Measurements from ENCODE around the gene ASXL3. TPM values are rescaled to one million over a fixed set of nuclear protein-coding genes. Genes with fewer than 3 reads are reported as not detected.

The ASXL3 gene
- total RNA-seq, 2 experiments from 2014 or later = not detected

GRCh38 chr18:33711514-33711913, 133.5 kb downstream of the ASXL3 start:
- ATAC-seq (no peak), DNase-seq (no peak)
- ChIA-PET POLR2A (no interaction called here), CTCF (no interaction called here)
- Mint-ChIP-seq H3K36me3 (ENCODE audit: low read depth) (no peaks in the 10 kb centered on the region), H3K4me3 (no peak overlapping the region), H3K27me3 (ENCODE audit: low read depth) (no peaks in the 10 kb centered on the region), H3K4me1 (ENCODE audit: low read depth) (no peaks in the 10 kb centered on the region), H3K27ac (no peak overlapping the region), H3K9me3 (ENCODE audit: insufficient read depth) (peaks cover 5% of the 10 kb centered on the region)

- Mint-ChIP-seq H3K9me3 (ENCODE audit: insufficient read depth) (peaks cover 4% of the 10 kb centered on the region), H3K27me3 (ENCODE audit: low read depth) (no peaks in the 10 kb centered on the region), H3K36me3 (ENCODE audit: low read depth) (no peaks in the 10 kb centered on the region), H3K4me1 (ENCODE audit: low read depth) (no peaks in the 10 kb centered on the region), H3K4me3 (no peak overlapping the region), H3K27ac (no peak overlapping the region)
- ChIA-PET POLR2A (no interaction called here), CTCF (no interaction called here)
- ATAC-seq (no peak), DNase-seq (no peak)
Observed at GRCh38 chr18:33712719-33713118, 134.7 kb downstream of the ASXL3 start.

GRCh38 chr18:33716061-33716683, 138.2 kb downstream of the ASXL3 start:
- Mint-ChIP-seq H3K9me3 (ENCODE audit: insufficient read depth) (peaks cover 3% of the 10 kb centered on the region), H3K27me3 (ENCODE audit: low read depth) (no peaks in the 10 kb centered on the region), H3K4me1 (ENCODE audit: low read depth) (no peaks in the 10 kb centered on the region), H3K4me3 (no peak overlapping the region), H3K36me3 (ENCODE audit: low read depth) (no peaks in the 10 kb centered on the region), H3K27ac (no peak overlapping the region)
- CTCF ChIA-PET = no interaction called here
- POLR2A ChIA-PET = no interaction called here
- DNase-seq (no peak), ATAC-seq (no peak)

DNA sequence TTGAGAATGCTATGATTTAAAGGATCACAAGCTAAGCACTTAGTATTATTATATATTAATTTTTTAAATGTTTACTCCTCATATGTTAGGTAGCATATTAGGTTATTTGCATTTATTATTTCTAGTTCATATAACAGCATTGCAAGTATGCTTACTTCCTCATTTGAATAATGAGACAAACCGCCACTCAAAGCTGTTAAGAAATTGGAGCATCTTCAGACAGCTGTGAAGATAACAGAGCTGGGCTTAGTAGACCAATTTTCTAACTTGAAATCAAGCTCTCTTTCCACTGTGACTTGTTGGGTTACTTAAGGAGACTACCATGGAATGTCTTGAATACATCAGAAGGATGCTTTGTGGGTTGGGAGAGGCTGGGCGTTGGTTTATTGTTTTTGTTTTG, 139.3 kb downstream of the ASXL3 start:
- Mint-ChIP-seq H3K4me1 (ENCODE audit: low read depth) (no peaks in the 10 kb centered on the region), H3K27ac (no peak overlapping the region), H3K4me3 (no peak overlapping the region), H3K27me3 (ENCODE audit: low read depth) (no peaks in the 10 kb centered on the region), H3K9me3 (ENCODE audit: insufficient read depth) (peaks cover 3% of the 10 kb centered on the region), H3K36me3 (ENCODE audit: low read depth) (no peaks in the 10 kb centered on the region)
- POLR2A ChIA-PET = no interaction called here
- CTCF ChIA-PET = no interaction called here
- DNase-seq (no peak), ATAC-seq (no peak)

DNA sequence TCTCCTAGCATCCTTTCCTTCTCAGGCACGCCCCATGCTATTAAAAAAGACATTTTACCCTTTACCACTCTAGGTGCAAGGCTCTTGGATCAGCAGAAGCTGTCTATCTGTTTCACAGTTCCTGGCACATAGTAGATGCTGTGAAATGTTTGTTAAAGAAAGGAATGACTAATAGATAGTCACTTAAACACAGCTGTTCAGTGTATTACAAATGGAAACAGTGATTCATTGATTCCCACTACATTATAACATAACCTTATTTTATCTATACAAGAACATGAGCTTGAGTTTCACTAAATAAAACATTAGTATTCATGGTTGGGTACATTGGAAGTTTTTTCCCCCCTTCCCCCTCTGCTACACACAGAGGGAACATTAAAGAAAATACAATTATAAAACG, 142.1 kb downstream of the ASXL3 start:
- ChIA-PET POLR2A (no interaction called here), CTCF (no interaction called here)
- ATAC-seq (no peak), DNase-seq (no peak)
- Mint-ChIP-seq H3K4me1 (ENCODE audit: low read depth) (no peaks in the 10 kb centered on the region), H3K4me3 (no peak overlapping the region), H3K36me3 (ENCODE audit: low read depth) (no peaks in the 10 kb centered on the region), H3K9me3 (ENCODE audit: insufficient read depth) (peaks cover 3% of the 10 kb centered on the region), H3K27me3 (ENCODE audit: low read depth) (no peaks in the 10 kb centered on the region), H3K27ac (no peak overlapping the region)

GRCh38 chr18:33729556-33729955, 151.5 kb downstream of the ASXL3 start:
- H3K4me1 Mint-ChIP-seq (ENCODE audit: low read depth) = no peaks in the 10 kb centered on the region
- peaks cover 3% of the 10 kb centered on the region for H3K9me3 Mint-ChIP-seq (ENCODE audit: insufficient read depth)
- H3K27me3 Mint-ChIP-seq (ENCODE audit: low read depth) = no peaks in the 10 kb centered on the region
- ChIA-PET CTCF (no interaction called here), POLR2A (no interaction called here)
- no peak for ATAC-seq
- no peaks in the 10 kb centered on the region for H3K36me3 Mint-ChIP-seq (ENCODE audit: low read depth)
- no peak overlapping the region for H3K27ac Mint-ChIP-seq
- DNase-seq = no peak
- H3K4me3 Mint-ChIP-seq = no peak overlapping the region

- ATAC-seq (no peak), DNase-seq (no peak)
- H3K27me3 Mint-ChIP-seq (ENCODE audit: low read depth) = no peaks in the 10 kb centered on the region
- H3K27ac Mint-ChIP-seq = no peak overlapping the region
- H3K4me1 Mint-ChIP-seq (ENCODE audit: low read depth) = no peaks in the 10 kb centered on the region
- ChIA-PET CTCF (no interaction called here), POLR2A (no interaction called here)
- H3K36me3 Mint-ChIP-seq (ENCODE audit: low read depth) = no peaks in the 10 kb centered on the region
- no peak overlapping the region for H3K4me3 Mint-ChIP-seq
- peaks cover 3% of the 10 kb centered on the region for H3K9me3 Mint-ChIP-seq (ENCODE audit: insufficient read depth)
Observed at GRCh38 chr18:33733376-33733775, 155.4 kb downstream of the ASXL3 start.

DNA sequence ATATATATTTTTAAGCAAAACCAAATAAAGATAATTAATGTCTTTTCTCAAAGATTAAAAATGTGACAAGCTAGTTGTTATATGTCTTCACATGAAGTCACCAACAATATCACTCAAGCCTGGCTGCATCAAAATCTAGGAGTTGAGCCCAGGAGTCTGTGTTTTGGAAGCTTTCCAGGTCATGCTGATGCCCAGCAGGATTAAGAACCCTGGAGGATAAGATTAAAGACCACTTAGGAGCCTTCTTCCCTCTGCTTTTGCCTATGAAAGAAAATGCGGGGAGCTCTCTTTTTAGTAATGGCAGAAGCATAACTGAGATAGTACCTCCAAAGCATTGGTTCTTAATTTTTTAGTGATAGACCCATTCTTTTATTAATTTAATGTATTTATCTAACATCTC, 157.4 kb downstream of the ASXL3 start:
- ATAC-seq (no peak), DNase-seq (no peak)
- H3K4me3 Mint-ChIP-seq = no peak overlapping the region
- POLR2A ChIA-PET = no interaction called here
- CTCF ChIA-PET = no interaction called here
- H3K36me3 Mint-ChIP-seq (ENCODE audit: low read depth) = no peaks in the 10 kb centered on the region
- no peak overlapping the region for H3K27ac Mint-ChIP-seq
- no peaks in the 10 kb centered on the region for H3K27me3 Mint-ChIP-seq (ENCODE audit: low read depth)
- H3K4me1 Mint-ChIP-seq (ENCODE audit: low read depth) = no peaks in the 10 kb centered on the region
- H3K9me3 Mint-ChIP-seq (ENCODE audit: insufficient read depth) = peaks cover 3% of the 10 kb centered on the region

GRCh38 chr18:33741760-33742159, 163.7 kb downstream of the ASXL3 start:
- CTCF ChIA-PET = no interaction called here
- H3K27ac Mint-ChIP-seq = no peak overlapping the region
- DNase-seq = no peak

GRCh38 chr18:33744032-33744697, 166.1 kb downstream of the ASXL3 start:
- Mint-ChIP-seq H3K27me3 (ENCODE audit: low read depth) (no peaks in the 10 kb centered on the region), H3K4me1 (ENCODE audit: low read depth) (no peaks in the 10 kb centered on the region), H3K36me3 (ENCODE audit: low read depth) (no peaks in the 10 kb centered on the region), H3K4me3 (no peak overlapping the region), H3K9me3 (ENCODE audit: insufficient read depth) (peaks cover 11% of the 10 kb centered on the region), H3K27ac (no peak overlapping the region)
- no peak for ATAC-seq
- no peak for DNase-seq
- POLR2A ChIA-PET = no interaction called here
- CTCF ChIA-PET = no interaction called here

More at GRCh38 chr18:33741760-33742159, 163.7 kb downstream of the ASXL3 start:
- Mint-ChIP-seq H3K4me3 (no peak overlapping the region), H3K36me3 (ENCODE audit: low read depth) (no peaks in the 10 kb centered on the region), H3K4me1 (ENCODE audit: low read depth) (no peaks in the 10 kb centered on the region), H3K27me3 (ENCODE audit: low read depth) (no peaks in the 10 kb centered on the region), H3K9me3 (ENCODE audit: insufficient read depth) (peaks cover 11% of the 10 kb centered on the region)
- POLR2A ChIA-PET = no interaction called here
- ATAC-seq = no peak

DNA sequence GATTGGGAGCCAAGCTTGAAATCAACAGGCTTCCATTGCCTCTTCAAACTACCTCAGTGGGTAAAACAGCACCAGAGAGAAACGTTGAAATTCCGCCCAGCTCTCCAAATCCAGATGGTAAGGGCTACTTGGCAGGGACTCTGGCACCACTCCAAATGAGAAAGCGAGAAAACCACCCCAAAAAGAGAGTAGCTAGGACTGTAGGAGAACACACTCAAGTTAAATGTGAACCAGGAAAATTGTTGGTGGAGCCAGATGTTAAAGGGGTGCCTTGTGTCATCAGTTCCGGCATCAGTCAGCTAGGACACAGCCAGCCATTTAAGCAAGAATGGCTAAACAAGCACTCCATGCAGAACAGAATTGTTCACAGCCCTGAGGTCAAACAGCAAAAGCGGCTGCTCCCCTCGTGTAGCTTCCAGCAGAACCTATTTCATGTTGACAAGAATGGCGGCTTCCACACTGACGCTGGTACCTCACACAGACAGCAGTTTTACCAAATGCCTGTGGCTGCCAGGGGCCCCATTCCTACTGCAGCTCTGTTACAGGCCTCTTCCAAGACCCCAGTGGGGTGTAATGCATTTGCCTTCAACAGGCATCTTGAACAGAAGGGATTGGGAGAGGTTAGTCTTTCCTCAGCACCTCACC, 167.3 kb downstream of the ASXL3 start:
- H3K4me3 Mint-ChIP-seq = no peak overlapping the region
- H3K4me1 Mint-ChIP-seq (ENCODE audit: low read depth) = no peaks in the 10 kb centered on the region
- ChIA-PET CTCF (no interaction called here), POLR2A (no interaction called here)
- no peaks in the 10 kb centered on the region for H3K36me3 Mint-ChIP-seq (ENCODE audit: low read depth)
- ATAC-seq (no peak), DNase-seq (no peak)
- no peak overlapping the region for H3K27ac Mint-ChIP-seq
- H3K27me3 Mint-ChIP-seq (ENCODE audit: low read depth) = no peaks in the 10 kb centered on the region
- H3K9me3 Mint-ChIP-seq (ENCODE audit: insufficient read depth) = peaks cover 11% of the 10 kb centered on the region

DNA sequence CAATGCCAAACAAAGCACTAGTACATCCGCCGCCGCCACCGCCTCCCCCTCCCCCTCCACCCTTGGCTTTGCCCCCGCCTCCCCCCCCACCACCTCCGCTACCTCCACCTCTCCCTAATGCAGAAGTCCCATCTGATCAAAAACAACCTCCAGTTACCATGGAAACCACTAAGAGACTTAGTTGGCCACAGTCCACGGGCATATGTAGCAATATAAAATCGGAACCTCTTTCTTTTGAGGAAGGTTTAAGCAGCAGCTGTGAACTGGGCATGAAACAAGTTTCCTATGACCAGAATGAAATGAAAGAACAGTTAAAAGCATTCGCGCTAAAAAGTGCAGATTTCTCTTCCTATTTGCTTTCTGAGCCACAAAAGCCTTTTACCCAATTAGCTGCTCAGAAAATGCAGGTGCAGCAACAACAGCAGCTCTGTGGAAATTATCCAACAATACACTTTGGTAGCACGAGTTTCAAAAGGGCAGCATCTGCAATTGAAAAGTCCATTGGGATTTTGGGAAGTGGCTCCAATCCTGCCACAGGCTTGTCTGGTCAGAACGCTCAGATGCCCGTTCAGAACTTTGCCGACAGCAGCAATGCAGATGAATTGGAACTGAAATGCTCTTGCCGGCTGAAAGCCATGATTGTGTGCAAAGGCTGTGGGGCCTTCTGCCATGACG, 168.0 kb downstream of the ASXL3 start:
- H3K27ac Mint-ChIP-seq = no peak overlapping the region
- no peak overlapping the region for H3K4me3 Mint-ChIP-seq
- DNase-seq = no peak
- peaks cover 11% of the 10 kb centered on the region for H3K9me3 Mint-ChIP-seq (ENCODE audit: insufficient read depth)
- H3K27me3 Mint-ChIP-seq (ENCODE audit: low read depth) = no peaks in the 10 kb centered on the region
- no peaks in the 10 kb centered on the region for H3K4me1 Mint-ChIP-seq (ENCODE audit: low read depth)
- ChIA-PET CTCF (no interaction called here), POLR2A (no interaction called here)
- no peak for ATAC-seq
- H3K36me3 Mint-ChIP-seq (ENCODE audit: low read depth) = no peaks in the 10 kb centered on the region
